Measurements from ENCODE around the gene TIMP2.

The TIMP2 gene

GRCh38 chr17:78839762-78840529, 85.2 kb downstream of the TIMP2 start:
- Histone ChIP-seq H3K36me3 (ENCODE audit: control insufficient read depth, insufficient read depth, low read length) (peaks cover 10% of the 10 kb centered on the region), H3K27me3 (replicated peaks; ENCODE audit: control insufficient read depth, insufficient read depth, low read length) (no peaks in the 10 kb centered on the region), H3K4me3 (replicated peaks; ENCODE audit: low read depth, low read length) (peak overlapping the region; percentile 94)
- TF ChIP-seq CTCF (IDR thresholded peaks at IDR 0.05; ENCODE audit: insufficient read depth, low read length, poor library complexity, severe bottlenecking) = no peak
- peak; percentile 70 for DNase-seq (ENCODE audit: extremely low read depth, insufficient read length)

- peaks cover 12% of the 10 kb centered on the region for H3K36me3 ChIP-seq (ENCODE audit: control insufficient read depth, insufficient read depth, low read length)
- peak overlapping the region; percentile 94 for H3K4me3 ChIP-seq (replicated peaks; ENCODE audit: low read depth, low read length)
- DNase-seq (ENCODE audit: extremely low read depth, insufficient read length) = no peak
- no peak for TF ChIP-seq CTCF (IDR thresholded peaks at IDR 0.05; ENCODE audit: insufficient read depth, low read length, poor library complexity, severe bottlenecking)
- H3K27me3 ChIP-seq (replicated peaks; ENCODE audit: control insufficient read depth, insufficient read depth, low read length) = no peaks in the 10 kb centered on the region
Observed at GRCh38 chr17:78839235-78839761, 85.9 kb downstream of the TIMP2 start.

GRCh38 chr17:78838574-78839005, 86.6 kb downstream of the TIMP2 start:
- Histone ChIP-seq H3K4me3 (replicated peaks; ENCODE audit: low read depth, low read length) (peak overlapping the region; percentile 25; the same call in 1 of the 2 replicates), H3K36me3 (ENCODE audit: control insufficient read depth, insufficient read depth, low read length) (peaks cover 12% of the 10 kb centered on the region), H3K27me3 (replicated peaks; ENCODE audit: control insufficient read depth, insufficient read depth, low read length) (no peaks in the 10 kb centered on the region)
- no peak for TF ChIP-seq CTCF (IDR thresholded peaks at IDR 0.05; ENCODE audit: insufficient read depth, low read length, poor library complexity, severe bottlenecking)
- no peak for DNase-seq (ENCODE audit: extremely low read depth, insufficient read length)

- peaks cover 16% of the 10 kb centered on the region for H3K36me3 ChIP-seq (ENCODE audit: control insufficient read depth, insufficient read depth, low read length)
- DNase-seq (ENCODE audit: extremely low read depth, insufficient read length) = no peak
- H3K4me3 ChIP-seq (replicated peaks; ENCODE audit: low read depth, low read length) = no peak overlapping the region
- TF ChIP-seq CTCF (IDR thresholded peaks at IDR 0.05; ENCODE audit: insufficient read depth, low read length, poor library complexity, severe bottlenecking) = no peak
- H3K27me3 ChIP-seq (replicated peaks; ENCODE audit: control insufficient read depth, insufficient read depth, low read length) = no peaks in the 10 kb centered on the region
Observed at GRCh38 chr17:78836420-78837021, 88.7 kb downstream of the TIMP2 start.

GRCh38 chr17:78834571-78834970, 90.6 kb downstream of the TIMP2 start:
- Histone ChIP-seq H3K36me3 (ENCODE audit: control insufficient read depth, insufficient read depth, low read length) (peaks cover 19% of the 10 kb centered on the region), H3K4me3 (replicated peaks; ENCODE audit: low read depth, low read length) (no peak overlapping the region), H3K27me3 (replicated peaks; ENCODE audit: control insufficient read depth, insufficient read depth, low read length) (no peaks in the 10 kb centered on the region)
- TF ChIP-seq CTCF (IDR thresholded peaks at IDR 0.05; ENCODE audit: insufficient read depth, low read length, poor library complexity, severe bottlenecking) = no peak
- no peak for DNase-seq (ENCODE audit: extremely low read depth, insufficient read length)

Measured in GM06990 (cell line).